GM23338 (cell line): Measurements from ENCODE around the gene JARID2. TPM values are rescaled to one million over a fixed set of nuclear protein-coding genes. Genes with fewer than 3 reads are reported as not detected.

Experiments
- CREB1 ChIP-seq: fragments of 250-450 bp; sonication (Bioruptor Pico); IDR thresholded peaks from 2 replicates; pipeline ENCODE4 v1.5.0; 2020; ENCODE audit warnings: low read depth, mild to moderate bottlenecking, moderate library complexity
- CTCF ChIP-seq, 2 experiments: fragments of 200-600 bp in 1 of 2; sonication (generic) in 1 of 2; conservative IDR thresholded peaks; 2 replicates each; pipeline versions ENCODE4 v1.5.1 to v1.6.1; 2016 to 2017; ENCODE audit warnings: antibody characterized with exemption in 2 of 2, low read depth in 2 of 2, mild to moderate bottlenecking in 2 of 2, moderate library complexity in 1 of 2
- ETS1 ChIP-seq: IDR thresholded peaks from 2 replicates; pipeline ENCODE4 v1.6.1; 2016; ENCODE audit warnings: antibody characterized with exemption
- EZH2 ChIP-seq: fragments of 200-600 bp; sonication (generic); IDR thresholded peaks from one replicate; pipeline ENCODE4 v1.8.0; 2017; ENCODE audit warnings: antibody characterized with exemption, mild to moderate bottlenecking, low read depth; ENCODE audit not compliant: unreplicated experiment
- EZH2phosphoT487 ChIP-seq: fragments of 200-600 bp; sonication (generic); IDR thresholded peaks from one replicate; pipeline ENCODE4 v1.8.1; 2018; ENCODE audit warnings: antibody characterized with exemption; ENCODE audit not compliant: unreplicated experiment
- JUNB ChIP-seq: IDR thresholded peaks from one replicate; pipeline ENCODE4 v1.6.1; 2016; ENCODE audit warnings: antibody characterized with exemption; ENCODE audit not compliant: unreplicated experiment
- POLR2AphosphoS5 ChIP-seq: IDR thresholded peaks from 2 replicates; pipeline ENCODE4 v1.6.1; 2016; ENCODE audit warnings: antibody characterized with exemption, low read depth
- STAT1 ChIP-seq: IDR thresholded peaks from one replicate; pipeline ENCODE4 v1.6.1; 2016; ENCODE audit warnings: antibody characterized with exemption; ENCODE audit not compliant: unreplicated experiment
- ZNF114 ChIP-seq: fragments of 250-450 bp; sonication (Bioruptor Pico); IDR thresholded peaks from 2 replicates; pipeline ENCODE4 v1.5.0; 2020; ENCODE audit warnings: mild to moderate bottlenecking, moderate library complexity
- ZNF331 ChIP-seq: fragments of 250-450 bp; sonication (Bioruptor Pico); IDR thresholded peaks from 2 replicates; pipeline ENCODE4 v1.5.0; 2020; ENCODE audit warnings: low read depth, mild to moderate bottlenecking, moderate library complexity
- ZNF462 ChIP-seq: fragments of 250-450 bp; sonication (Bioruptor Pico); IDR thresholded peaks from 2 replicates; pipeline ENCODE4 v1.5.0; 2020; ENCODE audit warnings: mild to moderate bottlenecking, moderate library complexity
- polyA plus RNA-seq: library from polyadenylated mRNA; unstranded; fragments of >200 nt; fragmentation: Nextera tagmentation; extraction: Ambion mirVana; gene quantifications from 2 replicates; pipeline ENCODE4 v1.2.1, GENCODE V29; 2016
- total RNA-seq: library from RNA; depleted of rRNA; stranded (reverse); fragments of >200 nt; shearing (Covaris generic); gene quantifications from 2 replicates; pipeline ENCODE4 v1.2.3, GENCODE V29; 2014

Gene JARID2
- total and polyA plus RNA-seq, 2 experiments from 2014 or later: 92.8 to 196 TPM

- TF ChIP-seq ZNF462 (CRISPR knock-in tag): no peak
- TF ChIP-seq ETS1: no peak
- TF ChIP-seq ZNF114 (CRISPR knock-in tag): no peak
- no peak for TF ChIP-seq JUNB
- TF ChIP-seq STAT1: no peak
- TF ChIP-seq EZH2: no peak
- TF ChIP-seq ZNF331 (CRISPR knock-in tag): no peak
- TF ChIP-seq CTCF (conservative IDR thresholded peaks at IDR 0.05; ENCODE audit: low read depth in 2 of 2): no peak
- no peak for TF ChIP-seq CREB1
- no peak for TF ChIP-seq EZH2phosphoT487
- no peak for TF ChIP-seq POLR2AphosphoS5
These were observed 284.5 kb downstream of the JARID2 start (continued) for GRCh38 chr6:15530411-15530810.
